WI38 (cell line): Measurements from ENCODE around the gene SENP5.

Experiments used
- H3K4me3 ChIP-seq: 2 replicates; pipeline ENCODE4 v1.5.1; 2011; ENCODE audit warnings: low read depth, mild to moderate bottlenecking, control low read depth, low read length
- TF ChIP-seq, protein P1 (sequence below): IDR thresholded peaks from 2 replicates; pipeline ENCODE4 v1.5.1; 2012; ENCODE audit warnings: low read depth, mild to moderate bottlenecking, control low read depth, low read length

Gene SENP5

DNA sequence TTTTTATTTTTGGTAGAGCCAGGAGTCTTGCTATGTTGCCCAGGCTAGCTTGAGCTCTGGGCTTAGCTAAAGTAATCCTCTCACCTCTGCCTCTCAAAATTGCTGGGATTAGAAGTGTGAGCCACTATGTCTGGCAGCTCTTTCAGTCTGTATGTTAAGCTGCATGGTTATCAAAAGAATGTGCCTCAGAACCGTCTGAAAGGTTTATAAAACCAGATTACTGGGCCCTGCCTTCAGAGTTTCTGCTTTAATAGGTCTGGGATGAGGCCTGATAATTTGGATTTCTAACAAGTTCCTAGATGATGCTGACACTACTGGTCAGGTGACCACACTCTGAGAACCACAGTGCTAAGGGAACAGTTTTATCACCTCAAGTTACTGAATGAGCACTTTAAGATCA lies 34.6 kb downstream of the SENP5 start:
- TF ChIP-seq, protein P1, sequence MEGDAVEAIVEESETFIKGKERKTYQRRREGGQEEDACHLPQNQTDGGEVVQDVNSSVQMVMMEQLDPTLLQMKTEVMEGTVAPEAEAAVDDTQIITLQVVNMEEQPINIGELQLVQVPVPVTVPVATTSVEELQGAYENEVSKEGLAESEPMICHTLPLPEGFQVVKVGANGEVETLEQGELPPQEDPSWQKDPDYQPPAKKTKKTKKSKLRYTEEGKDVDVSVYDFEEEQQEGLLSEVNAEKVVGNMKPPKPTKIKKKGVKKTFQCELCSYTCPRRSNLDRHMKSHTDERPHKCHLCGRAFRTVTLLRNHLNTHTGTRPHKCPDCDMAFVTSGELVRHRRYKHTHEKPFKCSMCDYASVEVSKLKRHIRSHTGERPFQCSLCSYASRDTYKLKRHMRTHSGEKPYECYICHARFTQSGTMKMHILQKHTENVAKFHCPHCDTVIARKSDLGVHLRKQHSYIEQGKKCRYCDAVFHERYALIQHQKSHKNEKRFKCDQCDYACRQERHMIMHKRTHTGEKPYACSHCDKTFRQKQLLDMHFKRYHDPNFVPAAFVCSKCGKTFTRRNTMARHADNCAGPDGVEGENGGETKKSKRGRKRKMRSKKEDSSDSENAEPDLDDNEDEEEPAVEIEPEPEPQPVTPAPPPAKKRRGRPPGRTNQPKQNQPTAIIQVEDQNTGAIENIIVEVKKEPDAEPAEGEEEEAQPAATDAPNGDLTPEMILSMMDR = no peak

DNA sequence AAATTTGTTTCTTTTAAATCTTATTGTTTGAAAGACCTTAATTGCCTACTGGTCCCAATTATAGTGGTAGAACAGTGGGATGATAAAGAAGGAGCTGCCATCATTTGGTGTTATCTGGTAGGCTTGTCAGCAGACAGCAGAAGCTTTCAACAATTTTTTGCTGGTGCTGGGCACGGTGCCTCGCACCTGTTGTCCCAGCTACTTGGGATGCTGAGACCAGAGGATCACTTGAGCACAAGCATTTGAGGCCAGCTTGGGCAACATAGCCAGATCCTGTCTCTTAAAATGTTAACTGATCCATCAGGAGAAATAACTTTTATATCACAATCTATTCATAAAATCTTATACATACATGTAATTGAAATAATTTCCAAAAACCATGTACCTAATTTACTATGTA lies 36.0 kb downstream of the SENP5 start:
- TF ChIP-seq, protein P1 = no peak
- no peak overlapping the region for H3K4me3 ChIP-seq

More for the DNA sequence above, 34.6 kb downstream of the SENP5 start:
- no peak overlapping the region for H3K4me3 ChIP-seq

DNA sequence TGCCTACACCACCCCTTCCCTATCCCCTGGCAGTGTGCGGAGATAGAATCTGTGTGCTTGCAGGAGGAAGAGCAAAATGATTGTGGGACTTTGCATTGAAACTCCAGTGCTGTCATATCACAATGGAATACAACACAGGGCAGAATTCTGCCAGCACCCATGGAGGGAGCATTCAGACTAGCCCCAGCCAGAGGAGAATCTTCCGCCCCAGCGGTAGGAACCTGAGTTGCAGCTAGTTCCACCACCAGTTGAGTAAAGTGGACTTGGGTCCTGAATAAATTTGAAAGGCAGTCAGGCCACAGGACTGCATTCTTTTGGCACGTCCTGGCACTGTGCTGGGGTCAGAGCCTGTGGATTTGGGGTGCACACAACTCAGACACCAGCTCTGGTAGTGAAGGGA lies 47.1 kb downstream of the SENP5 start:
- no peak overlapping the region for H3K4me3 ChIP-seq
- TF ChIP-seq, protein P1 = no peak

DNA sequence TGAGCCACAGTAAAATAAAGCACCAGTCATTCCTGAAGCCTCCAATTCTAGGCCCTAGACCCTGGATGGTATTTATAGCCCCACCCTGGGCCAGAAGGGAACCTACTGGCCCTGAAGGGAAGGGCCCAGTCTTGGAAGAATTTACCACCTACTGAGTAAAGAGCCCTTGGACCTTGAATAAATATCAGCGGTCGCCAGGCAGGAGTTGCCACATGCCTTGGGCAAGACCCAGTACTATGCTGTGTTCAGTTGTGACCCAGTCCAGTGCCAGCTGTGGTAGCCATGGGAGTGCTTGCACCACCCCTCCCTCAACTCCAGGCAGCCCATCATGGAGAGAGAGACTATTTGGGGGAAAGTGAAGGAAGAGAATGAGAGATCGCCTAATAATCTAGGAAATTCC lies 47.7 kb downstream of the SENP5 start:
- TF ChIP-seq, protein P1 = no peak
- H3K4me3 ChIP-seq = no peak overlapping the region

DNA sequence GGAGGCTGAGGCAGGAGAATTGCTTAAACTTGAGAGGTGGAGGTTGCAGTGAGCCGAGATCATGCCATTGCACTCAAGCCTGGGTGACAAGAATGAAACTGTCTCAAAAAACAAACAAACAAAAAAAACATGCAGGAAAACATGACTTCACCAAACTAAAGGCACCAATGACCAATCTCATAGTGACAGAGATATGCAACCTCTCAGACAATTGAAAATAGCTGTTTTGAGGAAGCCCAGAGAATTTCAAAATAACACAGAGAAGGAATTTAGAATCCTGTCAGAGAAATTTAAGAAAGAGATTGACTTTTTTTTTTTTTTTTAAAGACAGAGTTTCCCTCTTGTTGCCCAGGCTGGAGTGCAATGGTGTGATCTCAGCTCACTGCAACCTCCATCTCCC lies 48.5 kb downstream of the SENP5 start:
- no peak overlapping the region for H3K4me3 ChIP-seq
- TF ChIP-seq, protein P1 = no peak

DNA sequence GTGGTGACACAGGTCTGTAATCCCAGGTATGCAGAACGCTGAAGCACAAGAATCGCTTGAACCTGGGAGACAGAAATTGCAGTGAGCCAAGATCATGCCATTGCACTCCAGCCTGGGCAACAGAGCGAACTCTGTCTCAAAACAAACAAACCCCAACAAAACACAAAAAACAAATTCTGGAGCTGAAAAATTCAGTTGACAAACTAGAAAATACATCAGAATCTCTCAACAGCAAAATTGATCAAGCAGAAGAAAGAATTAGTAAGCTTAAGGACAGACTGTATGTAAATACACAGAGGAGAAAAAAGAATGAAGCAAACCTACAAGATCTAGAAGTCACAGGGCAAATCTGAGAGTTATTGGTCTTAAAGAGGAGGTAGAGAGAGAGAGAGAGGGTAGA lies 49.3 kb downstream of the SENP5 start:
- TF ChIP-seq, protein P1 = no peak
- no peak overlapping the region for H3K4me3 ChIP-seq

DNA sequence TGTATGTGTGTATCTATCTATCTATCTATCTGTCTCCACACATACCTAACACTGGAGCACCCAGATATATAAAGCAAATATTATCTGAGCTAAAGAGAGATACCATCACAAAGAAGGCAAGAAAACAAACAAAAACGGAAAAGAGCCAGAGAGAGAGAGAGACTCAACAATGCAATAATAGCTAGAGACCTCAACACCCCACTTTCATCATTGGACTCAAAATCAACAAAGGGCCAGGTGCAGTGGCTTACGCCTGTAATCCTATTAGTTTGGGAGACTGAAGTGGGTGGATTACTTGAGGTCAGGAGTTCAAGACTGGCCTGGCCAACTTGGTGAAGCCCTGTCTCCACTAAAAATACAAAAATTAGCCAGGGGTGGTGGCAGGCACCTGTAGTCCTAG lies 51.2 kb downstream of the SENP5 start:
- H3K4me3 ChIP-seq = no peak overlapping the region
- TF ChIP-seq, protein P1 = no peak
